ENCODE data around the gene MAGEA3.
"Not testable (repeated sequence)": the region's sequence is repeated elsewhere in the genome, so short reads cannot be mapped to it uniquely, and the experiment has no call there.

Gene MAGEA3, protein sequence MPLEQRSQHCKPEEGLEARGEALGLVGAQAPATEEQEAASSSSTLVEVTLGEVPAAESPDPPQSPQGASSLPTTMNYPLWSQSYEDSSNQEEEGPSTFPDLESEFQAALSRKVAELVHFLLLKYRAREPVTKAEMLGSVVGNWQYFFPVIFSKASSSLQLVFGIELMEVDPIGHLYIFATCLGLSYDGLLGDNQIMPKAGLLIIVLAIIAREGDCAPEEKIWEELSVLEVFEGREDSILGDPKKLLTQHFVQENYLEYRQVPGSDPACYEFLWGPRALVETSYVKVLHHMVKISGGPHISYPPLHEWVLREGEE

DNA sequence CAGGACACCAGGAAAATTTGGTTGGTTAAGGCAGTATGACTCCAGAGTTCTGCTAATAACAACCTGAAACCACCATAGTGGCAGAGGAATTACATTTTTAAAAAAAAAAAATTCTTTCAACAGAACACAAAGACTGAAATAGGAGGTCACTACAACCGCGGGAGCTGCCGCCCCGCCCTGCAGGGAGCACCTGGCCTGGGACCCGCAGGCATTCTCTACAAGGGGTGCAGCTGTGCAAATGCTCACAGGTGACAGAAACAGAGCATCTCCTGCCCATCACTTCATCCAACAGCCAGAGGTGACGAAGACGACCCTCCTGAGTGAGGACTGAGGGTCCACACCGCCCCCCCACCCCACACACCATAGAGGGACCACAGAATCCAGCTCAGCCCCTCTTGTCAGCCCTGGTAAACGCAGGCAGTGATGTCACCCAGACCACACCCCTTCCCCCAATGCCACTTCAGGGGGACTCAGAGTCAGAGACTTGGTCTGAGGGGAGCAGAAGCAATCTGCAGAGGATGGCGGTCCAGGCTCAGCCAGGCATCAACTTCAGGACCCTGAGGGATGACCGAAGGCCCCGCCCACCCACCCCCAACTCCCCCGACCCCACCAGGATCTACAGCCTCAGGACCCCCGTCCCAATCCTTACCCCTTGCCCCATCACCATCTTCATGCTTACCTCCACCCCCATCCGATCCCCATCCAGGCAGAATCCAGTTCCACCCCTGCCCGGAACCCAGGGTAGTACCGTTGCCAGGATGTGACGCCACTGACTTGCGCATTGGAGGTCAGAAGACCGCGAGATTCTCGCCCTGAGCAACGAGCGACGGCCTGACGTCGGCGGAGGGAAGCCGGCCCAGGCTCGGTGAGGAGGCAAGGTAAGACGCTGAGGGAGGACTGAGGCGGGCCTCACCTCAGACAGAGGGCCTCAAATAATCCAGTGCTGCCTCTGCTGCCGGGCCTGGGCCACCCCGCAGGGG, at the start of gene MAGEA3:
TSS of gene MAGEA3 (plus strand) at position 843 of the 980 bp plus-strand sequence. CDS start 2,039 bp downstream, outside the sequence.
- H3K27ac ChIP-seq = not testable (repeated sequence)

DNA sequence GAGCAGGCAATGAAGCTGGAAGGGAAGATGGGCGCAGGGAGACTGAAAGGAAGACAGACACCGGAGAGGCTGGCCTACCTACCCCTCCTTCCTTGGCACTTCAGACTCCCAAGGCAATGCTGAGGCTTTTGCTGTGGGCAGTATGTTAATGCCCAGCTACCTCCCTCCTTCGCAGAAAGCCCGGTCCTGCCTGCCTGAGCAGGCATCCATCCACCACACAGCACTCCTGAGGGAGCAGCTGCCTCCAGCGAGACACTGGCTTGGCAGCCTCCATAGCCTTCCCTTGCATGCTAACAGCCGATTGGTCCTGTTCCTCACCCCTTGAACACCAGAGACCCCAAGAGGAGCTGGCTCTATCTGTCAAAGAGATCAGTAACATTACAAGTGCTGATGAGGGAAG, 46.5 kb upstream of the MAGEA3 start:
- TF ChIP-seq ZFX (IDR thresholded peaks at IDR 0.05) = no peak
- TF ChIP-seq, protein P1, sequence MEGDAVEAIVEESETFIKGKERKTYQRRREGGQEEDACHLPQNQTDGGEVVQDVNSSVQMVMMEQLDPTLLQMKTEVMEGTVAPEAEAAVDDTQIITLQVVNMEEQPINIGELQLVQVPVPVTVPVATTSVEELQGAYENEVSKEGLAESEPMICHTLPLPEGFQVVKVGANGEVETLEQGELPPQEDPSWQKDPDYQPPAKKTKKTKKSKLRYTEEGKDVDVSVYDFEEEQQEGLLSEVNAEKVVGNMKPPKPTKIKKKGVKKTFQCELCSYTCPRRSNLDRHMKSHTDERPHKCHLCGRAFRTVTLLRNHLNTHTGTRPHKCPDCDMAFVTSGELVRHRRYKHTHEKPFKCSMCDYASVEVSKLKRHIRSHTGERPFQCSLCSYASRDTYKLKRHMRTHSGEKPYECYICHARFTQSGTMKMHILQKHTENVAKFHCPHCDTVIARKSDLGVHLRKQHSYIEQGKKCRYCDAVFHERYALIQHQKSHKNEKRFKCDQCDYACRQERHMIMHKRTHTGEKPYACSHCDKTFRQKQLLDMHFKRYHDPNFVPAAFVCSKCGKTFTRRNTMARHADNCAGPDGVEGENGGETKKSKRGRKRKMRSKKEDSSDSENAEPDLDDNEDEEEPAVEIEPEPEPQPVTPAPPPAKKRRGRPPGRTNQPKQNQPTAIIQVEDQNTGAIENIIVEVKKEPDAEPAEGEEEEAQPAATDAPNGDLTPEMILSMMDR (conservative IDR thresholded peaks at IDR 0.05) = no peak
- H3K27ac ChIP-seq = no peak overlapping the region

DNA sequence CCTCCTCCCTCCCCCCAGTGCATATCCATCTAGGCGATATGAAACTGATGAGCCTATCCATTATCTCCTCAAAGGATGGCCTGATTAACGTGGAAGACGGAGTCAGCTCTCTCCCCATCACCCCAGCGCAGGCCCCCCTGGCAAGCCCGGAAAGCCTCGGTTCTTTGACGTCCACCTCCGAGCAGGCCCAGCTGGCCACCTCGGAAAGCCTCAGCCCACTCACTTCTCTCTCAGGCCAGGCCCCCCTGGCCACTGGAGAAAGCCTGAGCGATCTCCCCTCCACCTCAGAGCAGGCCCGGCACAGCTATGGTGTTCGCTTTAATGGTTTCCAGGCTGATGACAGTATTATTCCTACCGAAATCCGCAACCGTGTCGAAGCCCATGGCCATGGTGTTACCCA, 46.1 kb upstream of the MAGEA3 start:
- H3K27ac ChIP-seq = no peak overlapping the region
- no peak for TF ChIP-seq ZFX (IDR thresholded peaks at IDR 0.05)
- TF ChIP-seq, protein P1 (conservative IDR thresholded peaks at IDR 0.05) = no peak

DNA sequence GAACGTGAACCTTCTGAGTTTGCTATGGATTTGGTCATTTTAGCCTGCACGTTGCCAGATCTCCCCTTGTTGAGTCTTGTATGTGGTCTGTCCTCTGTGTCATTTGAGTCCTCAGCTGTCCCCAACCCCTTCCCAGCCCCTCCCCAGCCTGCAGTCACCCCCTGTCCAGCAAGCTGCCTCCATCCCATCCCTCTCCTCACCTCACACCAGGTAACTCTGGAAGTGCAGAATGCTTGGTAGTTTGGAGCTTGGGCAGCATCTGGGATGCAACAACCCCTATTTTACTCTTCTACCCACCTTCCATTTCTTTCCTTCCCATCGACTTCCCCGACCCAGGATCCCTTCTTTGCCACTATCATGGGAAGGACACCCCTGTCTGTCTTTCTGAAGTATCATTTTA, 42.5 kb upstream of the MAGEA3 start:
- no peak overlapping the region for H3K27ac ChIP-seq
- TF ChIP-seq, protein P1 (conservative IDR thresholded peaks at IDR 0.05) = no peak
- TF ChIP-seq ZFX (IDR thresholded peaks at IDR 0.05) = no peak

DNA sequence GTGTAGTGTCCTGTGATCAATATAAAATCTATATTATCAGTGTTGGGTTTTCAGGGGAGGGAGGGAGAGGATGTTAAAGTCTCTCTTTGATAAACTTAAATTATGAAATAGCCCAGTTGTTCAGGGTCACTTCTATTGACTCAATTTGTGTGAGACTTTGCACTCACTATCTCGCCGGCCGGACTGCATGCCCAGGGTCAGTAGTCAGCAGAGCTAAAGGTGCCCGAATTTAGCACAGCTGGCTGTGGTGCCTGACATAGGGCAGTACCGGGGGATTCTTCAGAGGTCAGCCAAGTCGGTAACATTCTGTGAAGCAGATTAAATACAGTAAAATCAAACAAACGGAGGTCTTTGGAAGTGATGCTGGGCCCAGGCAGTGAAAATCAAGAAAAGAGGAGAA, 41.7 kb upstream of the MAGEA3 start:
- TF ChIP-seq ZFX (IDR thresholded peaks at IDR 0.05) = no peak
- TF ChIP-seq, protein P1 (conservative IDR thresholded peaks at IDR 0.05) = no peak
- H3K27ac ChIP-seq = no peak overlapping the region

DNA sequence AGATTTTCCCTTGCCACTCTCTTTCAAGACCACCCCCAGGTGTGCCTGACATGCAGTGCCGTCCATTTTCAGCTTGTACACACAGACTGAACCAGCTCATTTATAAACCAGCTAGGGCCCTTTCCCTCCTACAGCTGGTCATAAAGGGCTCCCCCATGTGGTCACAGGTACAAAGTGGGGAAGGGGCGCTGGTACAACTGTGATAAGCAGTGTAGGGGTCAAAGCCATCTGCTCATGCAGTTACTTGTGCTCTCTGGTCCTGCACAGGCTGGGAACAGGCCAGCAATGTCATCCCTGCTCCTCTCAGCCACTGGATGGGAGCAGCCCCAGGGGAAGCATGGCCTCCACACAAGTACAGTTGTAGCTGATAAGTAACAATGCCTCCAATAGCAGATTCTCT, 40.3 kb upstream of the MAGEA3 start:
- TF ChIP-seq, protein P1 (conservative IDR thresholded peaks at IDR 0.05) = peak; percentile 24
- TF ChIP-seq ZFX (IDR thresholded peaks at IDR 0.05) = no peak

DNA sequence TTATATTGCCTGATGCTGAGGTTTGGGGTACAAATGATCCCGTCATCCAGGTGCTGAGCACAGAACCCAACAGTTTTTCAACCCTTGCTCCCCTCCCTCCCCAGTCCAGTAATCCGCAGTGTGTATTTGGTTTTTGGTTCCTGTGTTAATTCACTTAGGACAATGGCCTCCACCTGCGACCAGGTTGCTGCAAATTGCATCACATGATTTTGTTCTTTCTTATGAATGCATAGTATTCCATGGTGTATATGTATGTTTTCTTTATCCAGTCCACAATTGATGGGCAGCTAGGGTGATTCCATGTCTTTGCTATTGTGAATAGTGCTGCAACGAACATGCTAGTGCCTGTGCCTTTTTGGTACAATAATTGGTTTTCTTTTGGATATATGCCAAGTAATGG, 35.5 kb upstream of the MAGEA3 start:
- TF ChIP-seq, protein P1 (conservative IDR thresholded peaks at IDR 0.05) = no peak
- no peak for TF ChIP-seq ZFX (IDR thresholded peaks at IDR 0.05)
- H3K27ac ChIP-seq = no peak overlapping the region

More for the DNA sequence above, 40.3 kb upstream of the MAGEA3 start:
- H3K27ac ChIP-seq = no peak overlapping the region

All from C4-2B (cell line).